DMS53 treated with DMSO at 0.1 percent for 48 hours (cell line): ENCODE results near the gene TMEM242.
"Not testable (repeated sequence)": the region's sequence is repeated elsewhere in the genome, so short reads cannot be mapped to it uniquely, and the experiment has no call there.

Experiments used
- DNase-seq: peaks from one replicate; lab custom pipeline; 2025; ENCODE audit not compliant: unreplicated experiment; lab: John Stamatoyannopoulos, UW

Gene TMEM242

GRCh38 chr6:157323255-157323965, at the start of gene TMEM242:
TSS of gene TMEM242 (minus strand) at chr6:157323519. CDS start at chr6:157323499, 20 bp downstream.
- DNase-seq: no peak

GRCh38 chr6:157372501-157373280, 49.4 kb upstream of the TMEM242 start:
- no peak for DNase-seq

- no peak for DNase-seq
Measured at GRCh38 chr6:157370755-157371154, 47.4 kb upstream of the TMEM242 start.

- DNase-seq: no peak
Measured at GRCh38 chr6:157368359-157369049, 45.2 kb upstream of the TMEM242 start.

GRCh38 chr6:157366648-157367047, 43.3 kb upstream of the TMEM242 start:
- DNase-seq: no peak

GRCh38 chr6:157364705-157365104, 41.4 kb upstream of the TMEM242 start:
- no peak for DNase-seq

GRCh38 chr6:157361886-157362285, 38.6 kb upstream of the TMEM242 start:
- no peak for DNase-seq

- DNase-seq: no peak
Measured at GRCh38 chr6:157358287-157358686, 35.0 kb upstream of the TMEM242 start.

- no peak for DNase-seq
Measured at GRCh38 chr6:157346373-157346772, 23.1 kb upstream of the TMEM242 start.

- DNase-seq: no peak
Measured at GRCh38 chr6:157343732-157344131, 20.4 kb upstream of the TMEM242 start.

- no peak for DNase-seq
Measured at GRCh38 chr6:157339432-157339831, 16.1 kb upstream of the TMEM242 start.

GRCh38 chr6:157337751-157338150, 14.4 kb upstream of the TMEM242 start:
- DNase-seq: no peak

- not testable (repeated sequence) for DNase-seq
Measured at GRCh38 chr6:157337276-157337675, 14.0 kb upstream of the TMEM242 start.

- no peak for DNase-seq
Measured at GRCh38 chr6:157335829-157336228, 12.5 kb upstream of the TMEM242 start.

GRCh38 chr6:157333956-157334355, 10.6 kb upstream of the TMEM242 start:
- DNase-seq: no peak

- no peak for DNase-seq
Measured at GRCh38 chr6:157333537-157333936, 10.2 kb upstream of the TMEM242 start.

- no peak for DNase-seq
Measured at GRCh38 chr6:157332813-157333212, 9.5 kb upstream of the TMEM242 start.

GRCh38 chr6:157330831-157331230, 7.5 kb upstream of the TMEM242 start:
- DNase-seq: no peak

GRCh38 chr6:157329829-157330228, 6.5 kb upstream of the TMEM242 start:
- no peak for DNase-seq

GRCh38 chr6:157328108-157328692, 4.9 kb upstream of the TMEM242 start:
- DNase-seq: no peak

GRCh38 chr6:157326979-157327378, 3.7 kb upstream of the TMEM242 start:
- DNase-seq: no peak
